Psoas muscle (tissue), 8 donors: Measurements from ENCODE around the gene CCDC85A. TPM values are rescaled to one million over a fixed set of nuclear protein-coding genes. Genes with fewer than 3 reads are reported as not detected.

ENCODE experiments used
- ATAC-seq, 4 donors: fragments of 200-7000 bp; cut with Tn5 transposase; one replicate each; pipeline ENCODE4 v1.9.1; 2020; ENCODE audit warnings: moderate library complexity in 3 of 4, mild to moderate bottlenecking in 2 of 4
- DNase-seq, 2 donors: peaks; one replicate each; pipeline ENCODE4 v3.0.0-alpha.2; 2020
- H3K27ac ChIP-seq: fragments of 200-600 bp; one replicate; pipeline ENCODE4 v1.8.0; 2022
- H3K27me3 ChIP-seq, 3 donors: fragments of 200-600 bp in 1 of 3; one replicate each; pipeline versions ENCODE4 v1.6.1 to v1.8.0; 2013 to 2022; ENCODE audit warnings: low read length in 2 of 3, mild to moderate bottlenecking in 2 of 3, moderate library complexity in 1 of 3; ENCODE audit not compliant: insufficient read depth in 3 of 3
- H3K36me3 ChIP-seq, 2 donors: fragments of 200-600 bp in 1 of 2; one replicate each; pipeline versions ENCODE4 v1.6.1 to v1.8.0; 2013 to 2022; ENCODE audit warnings: low read depth in 1 of 2, mild to moderate bottlenecking in 1 of 2, moderate library complexity in 1 of 2; ENCODE audit not compliant: insufficient read depth in 1 of 2
- H3K4me1 ChIP-seq: fragments of 200-600 bp; one replicate; pipeline ENCODE4 v1.8.0; 2022
- H3K4me3 ChIP-seq: fragments of 200-600 bp; one replicate; pipeline ENCODE4 v1.8.0; 2022; ENCODE audit warnings: mild to moderate bottlenecking
- H3K9me3 ChIP-seq: fragments of 200-600 bp; one replicate; pipeline ENCODE4 v1.8.0; 2022
- CTCF ChIP-seq: fragments of 200-600 bp; IDR thresholded peaks from one replicate; pipeline ENCODE4 v1.8.0; 2022; ENCODE audit warnings: antibody characterized with exemption
- WGBS, 3 donors: extraction: QIAGEN DNeasy Blood & Tissue Kit; methylation state at CpG; one replicate each; pipeline versions ENCODE4 v1.1.6 to v1.1.7; 2013; 5-methylcytosine and 5-hydroxymethylcytosine counted together
- intact Hi-C, 2 donors: fragments of 100-400 bp; cut with DNase I; formaldehyde crosslinking; loops; one replicate each; pipeline versions ENCODE4 v1.11.0 to v1.14.2; 2022
- polyA plus RNA-seq, 3 donors: library from polyadenylated mRNA; stranded (reverse); fragments of 200-250 nt; gene quantifications; one replicate each; pipeline ENCODE4 v1.2.3, GENCODE V29; 2013
- total RNA-seq, 4 donors: library from RNA; stranded (reverse); fragmentation: NEBNext Ultra II Directional in 2 of 4; extraction: Animal tissue kit (Norgen Biotek cat#: 25700) in 2 of 4; gene quantifications; one replicate each; pipeline versions ENCODE4 v1.2.1 to v1.2.4, GENCODE V29; 2021 to 2023
- donor health status: healthy with polysubstance abuse.
- donor health status: DM: no; HTN: no; CAD: no; lungs with moderate emphysema.
- donor health status: Bipolar disorder and iron deficiency.
- donor health status: healthy.
- donor health status: DM: yes; HTN: yes; CAD: no.
- donor health status: DM: no; HTN: no; CAD: no.
- donor health status: DM: no; HTN: no; CAD: no.
- donor health status: DM: yes; HTN: yes; CAD: no.

CCDC85A gene
- total and polyA plus RNA-seq, 7 donors = 1.8 to 5.6 (median 1.9) TPM

- intact Hi-C loops = no loop called here
- WGBS, 3 donors = 95 to 96% (median 96%) methylated on average over 2 of the region's 2 CpGs
- DNase-seq = no peak
- Histone ChIP-seq H3K4me3 (no peak overlapping the region), H3K4me1 (no peaks in the 10 kb centered on the region), H3K36me3 (no peaks in the 10 kb centered on the region), H3K9me3 (no peaks in the 10 kb centered on the region), H3K27me3 (no peaks in the 10 kb centered on the region), H3K27ac (no peak overlapping the region)
- TF ChIP-seq CTCF = no peak
- no peak for ATAC-seq
Observed at GRCh38 chr2:56215911-56216310, 32.1 kb downstream of the CCDC85A start.

GRCh38 chr2:56217106-56217505, 33.3 kb downstream of the CCDC85A start:
- H3K27me3 ChIP-seq = no peaks in the 10 kb centered on the region
- no peaks in the 10 kb centered on the region for H3K9me3 ChIP-seq
- H3K4me3 ChIP-seq = no peak overlapping the region
- TF ChIP-seq CTCF = no peak
- intact Hi-C loops = no loop called here
- WGBS, 3 donors = 66 to 92% (median 89%) methylated on average over 1 of the region's 1 CpG
- H3K36me3 ChIP-seq = no peaks in the 10 kb centered on the region
- ATAC-seq (no peak), DNase-seq (no peak)
- no peak overlapping the region for H3K27ac ChIP-seq
- H3K4me1 ChIP-seq = no peaks in the 10 kb centered on the region

GRCh38 chr2:56222481-56222880, 38.7 kb downstream of the CCDC85A start:
- H3K4me3 ChIP-seq = no peak overlapping the region
- DNase-seq = no peak
- no peak for ATAC-seq
- H3K27ac ChIP-seq = no peak overlapping the region
- H3K9me3 ChIP-seq = no peaks in the 10 kb centered on the region
- intact Hi-C loops = no loop called here
- H3K4me1 ChIP-seq = no peaks in the 10 kb centered on the region
- no peak for TF ChIP-seq CTCF
- H3K36me3 ChIP-seq = no peaks in the 10 kb centered on the region
- WGBS, 3 donors = 27 to 50% (median 35%) methylated on average over 3 of the region's 3 CpGs
- H3K27me3 ChIP-seq = no peaks in the 10 kb centered on the region

GRCh38 chr2:56224316-56224715, 40.5 kb downstream of the CCDC85A start:
- 78 to 84% (median 83%) methylated on average over 1 of the region's 1 CpG for WGBS, 3 donors
- no peaks in the 10 kb centered on the region for H3K9me3 ChIP-seq
- ATAC-seq (no peak), DNase-seq (no peak)
- H3K4me3 ChIP-seq = no peak overlapping the region
- no peaks in the 10 kb centered on the region for H3K36me3 ChIP-seq
- H3K4me1 ChIP-seq = no peaks in the 10 kb centered on the region
- no peak overlapping the region for H3K27ac ChIP-seq
- no peak for TF ChIP-seq CTCF
- H3K27me3 ChIP-seq = no peaks in the 10 kb centered on the region
- intact Hi-C loops = no loop called here

GRCh38 chr2:56227811-56228210, 44.0 kb downstream of the CCDC85A start:
- no peak for TF ChIP-seq CTCF
- Histone ChIP-seq H3K27ac (no peak overlapping the region), H3K4me3 (no peak overlapping the region), H3K9me3 (no peaks in the 10 kb centered on the region), H3K27me3 (no peaks in the 10 kb centered on the region), H3K4me1 (no peaks in the 10 kb centered on the region), H3K36me3 (no peaks in the 10 kb centered on the region)
- DNase-seq = no peak
- no peak for ATAC-seq
- 80 to 94% (median 90%) methylated on average over 1 of the region's 1 CpG for WGBS, 3 donors
- intact Hi-C loops = no loop called here
